ENCODE data around the gene LIPT2.

LIPT2 gene

DNA sequence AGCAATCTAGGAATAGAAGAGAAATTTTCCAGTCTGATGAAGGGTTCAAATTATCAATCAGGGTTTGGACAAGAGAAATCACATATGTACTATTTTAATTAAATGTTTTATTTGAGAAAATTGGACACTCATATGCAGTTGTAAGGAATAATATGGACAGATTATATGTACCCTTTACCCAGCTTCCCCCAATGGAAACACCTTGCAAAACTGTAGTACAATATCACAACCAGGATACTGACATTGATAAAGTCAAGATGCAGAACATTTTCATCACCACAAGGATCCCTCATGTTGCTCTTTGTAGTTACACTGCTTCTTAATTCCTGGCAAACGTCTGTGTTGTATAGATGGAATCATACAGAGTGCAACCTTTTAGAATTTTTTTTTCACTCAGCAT lies 1.4 kb upstream of the LIPT2 start:
- no peak for DNase-seq

GRCh38 chr11:74493791-74494630 lies 487 bp upstream of the LIPT2 start:
- DNase-seq = peak; percentile 97

DNA sequence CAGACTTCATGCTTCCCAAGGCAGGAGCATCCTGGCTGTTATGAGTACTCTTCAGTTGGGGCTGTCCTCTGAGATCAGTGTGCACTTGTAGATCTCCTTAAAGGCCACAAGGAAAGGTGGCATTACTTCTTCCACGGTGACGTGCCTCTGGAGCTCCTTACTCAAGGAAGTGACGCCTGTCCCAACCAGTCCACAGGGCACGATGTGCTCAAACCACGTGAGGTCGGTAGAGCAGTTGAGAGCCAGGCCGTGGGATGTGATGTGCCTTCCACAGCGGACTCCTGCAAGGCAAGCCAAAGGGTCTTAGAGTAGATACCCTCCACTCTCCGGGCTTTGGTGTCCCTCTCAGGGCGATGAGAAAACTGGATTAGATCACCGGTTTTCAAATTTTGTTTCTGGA lies 1.4 kb downstream of the LIPT2 start:
- DNase-seq = no peak

GRCh38 chr11:74490941-74491340 lies 2.6 kb downstream of the LIPT2 start:
- DNase-seq = no peak

DNA sequence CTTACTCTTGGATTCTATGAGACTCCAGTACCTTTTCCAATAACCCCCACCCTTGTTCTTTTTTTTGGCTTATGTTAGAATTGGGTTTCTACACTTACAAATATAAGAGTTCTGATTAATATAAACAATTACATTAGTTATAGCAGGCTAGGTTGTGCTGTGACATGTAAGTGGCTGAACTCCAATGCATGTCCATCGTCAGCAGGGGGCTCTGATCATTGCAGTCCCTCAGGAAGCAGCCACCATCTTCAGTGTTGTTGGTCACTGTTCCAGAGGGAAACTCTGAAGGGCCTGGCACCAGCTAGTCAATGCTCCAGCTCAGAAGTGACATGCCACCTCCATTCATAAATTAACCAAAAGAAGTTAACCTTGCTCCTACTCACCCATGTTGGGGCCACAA lies 5.6 kb downstream of the LIPT2 start:
- DNase-seq = peak; percentile 8

GRCh38 chr11:74485868-74486267 lies 7.7 kb downstream of the LIPT2 start:
- DNase-seq = no peak

DNA sequence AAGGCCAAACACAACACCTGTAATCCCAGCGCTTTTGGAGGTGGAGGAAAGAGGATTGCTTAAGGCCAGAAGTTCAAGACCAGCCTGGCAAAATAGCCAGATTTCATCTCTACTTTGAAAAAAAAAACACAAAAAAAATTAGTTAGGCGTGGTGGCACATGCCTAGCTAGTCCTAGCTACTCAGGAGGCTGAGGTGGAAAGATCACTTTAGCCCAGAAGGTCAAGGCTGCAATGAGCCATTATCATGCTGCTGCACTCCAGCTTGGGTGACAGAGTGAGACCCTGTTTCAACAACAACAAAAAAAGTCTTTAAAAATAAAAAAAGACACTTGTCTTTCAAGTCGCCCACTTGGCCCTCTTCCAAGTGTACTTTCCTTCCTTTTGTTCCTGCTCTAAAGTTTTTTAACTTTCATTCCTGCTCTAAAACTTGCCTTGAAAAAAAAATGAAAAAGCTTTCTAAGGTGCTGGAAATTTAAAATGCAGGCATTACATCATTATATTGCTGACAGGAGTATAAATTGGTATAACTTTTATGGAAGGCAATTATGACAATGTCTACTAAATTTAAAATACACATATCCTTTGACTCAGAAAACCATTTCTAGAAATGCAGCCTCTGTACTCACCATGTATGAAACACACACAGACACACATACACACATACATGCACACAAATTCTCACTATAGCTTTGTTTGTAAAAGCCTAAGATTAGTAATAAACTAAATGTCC lies 12.7 kb downstream of the LIPT2 start:
- no peak for DNase-seq

GRCh38 chr11:74479732-74480123 lies 13.8 kb downstream of the LIPT2 start:
- no peak for DNase-seq

GRCh38 chr11:74478877-74479731 lies 14.4 kb downstream of the LIPT2 start:
- no peak for DNase-seq

- no peak for DNase-seq
Observed at GRCh38 chr11:74476536-74476935, 17.0 kb downstream of the LIPT2 start.

DNA sequence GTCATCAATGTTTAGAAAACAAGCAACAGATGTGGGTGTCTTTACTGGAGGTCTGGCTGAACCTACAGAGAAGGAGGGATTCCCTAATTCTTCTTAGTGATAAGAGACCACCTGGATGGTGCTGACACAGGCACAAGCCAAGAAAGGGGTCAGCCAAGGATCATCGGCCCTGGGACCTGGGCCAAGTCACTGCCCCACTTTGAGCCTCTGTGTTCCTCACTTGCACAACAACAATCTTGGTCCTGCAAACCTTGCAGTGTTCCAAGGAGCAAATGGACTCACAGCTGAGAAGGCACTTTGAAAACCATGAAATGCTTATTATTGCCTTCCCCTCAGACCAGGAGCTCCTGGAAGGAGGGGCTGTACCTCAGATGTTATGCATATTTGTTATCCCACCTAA lies 19.2 kb downstream of the LIPT2 start:
- no peak for DNase-seq

GRCh38 chr11:74473382-74474173 lies 19.9 kb downstream of the LIPT2 start:
- no peak for DNase-seq

DNA sequence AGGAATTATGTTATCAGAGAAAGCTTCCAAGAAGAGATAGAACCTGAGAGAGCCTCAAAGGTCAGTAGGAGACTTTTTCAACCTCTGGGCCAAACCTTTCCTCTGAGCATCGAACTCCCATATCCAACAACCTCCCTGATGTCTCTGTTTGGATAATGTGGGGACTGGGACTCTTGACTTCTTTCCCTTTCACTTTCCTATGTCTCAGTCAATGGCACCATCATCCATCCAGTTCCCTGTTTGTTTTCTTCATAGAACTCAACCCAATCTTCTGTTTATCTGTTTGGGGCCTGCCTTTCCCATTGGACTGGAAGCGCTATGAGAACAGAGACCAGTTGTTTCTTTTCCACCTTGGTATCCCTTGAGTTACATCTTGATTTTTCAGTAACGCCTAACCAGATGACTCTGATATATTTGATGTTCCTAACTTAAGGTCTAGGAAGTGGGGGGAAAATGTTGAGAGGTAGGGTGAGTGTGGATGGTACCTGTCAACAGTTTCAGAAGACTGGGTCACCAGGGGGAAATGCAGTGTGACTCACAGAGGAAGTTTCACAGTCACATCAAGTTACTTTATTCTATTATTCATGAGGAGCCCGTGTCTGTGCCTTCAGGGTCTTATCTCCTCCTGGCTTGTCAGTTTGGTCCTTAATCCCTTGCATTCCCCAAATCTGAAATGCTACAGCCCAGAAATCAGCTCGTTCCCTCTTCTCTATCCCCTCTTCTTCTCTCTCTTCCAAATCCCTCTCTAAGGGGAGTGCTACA lies 21.7 kb downstream of the LIPT2 start:
- DNase-seq = no peak

GRCh38 chr11:74471037-74471436 lies 22.5 kb downstream of the LIPT2 start:
- DNase-seq = no peak

- peak; percentile 93 for DNase-seq
Observed at GRCh38 chr11:74470526-74470925, 23.0 kb downstream of the LIPT2 start.

DNA sequence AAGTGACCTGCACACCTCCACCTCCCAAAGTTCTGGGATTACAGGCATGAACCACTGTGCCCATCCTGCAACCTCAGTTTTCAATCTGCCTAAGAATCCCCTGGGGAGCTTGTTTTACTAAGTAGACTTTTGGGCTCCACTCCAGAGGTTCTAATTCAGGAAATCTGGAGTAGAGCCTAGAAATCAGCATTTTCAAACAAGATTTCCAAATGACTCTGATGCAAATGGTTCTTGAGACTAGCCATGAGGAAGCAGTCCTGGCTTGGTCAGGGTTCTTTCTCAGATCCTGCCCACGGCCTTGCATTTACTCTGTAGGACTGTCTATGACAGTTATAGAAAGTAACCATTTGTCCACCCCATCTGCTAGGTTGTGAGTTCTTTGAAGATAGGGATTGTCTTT lies 24.6 kb downstream of the LIPT2 start:
- DNase-seq = peak; percentile 24

DNA sequence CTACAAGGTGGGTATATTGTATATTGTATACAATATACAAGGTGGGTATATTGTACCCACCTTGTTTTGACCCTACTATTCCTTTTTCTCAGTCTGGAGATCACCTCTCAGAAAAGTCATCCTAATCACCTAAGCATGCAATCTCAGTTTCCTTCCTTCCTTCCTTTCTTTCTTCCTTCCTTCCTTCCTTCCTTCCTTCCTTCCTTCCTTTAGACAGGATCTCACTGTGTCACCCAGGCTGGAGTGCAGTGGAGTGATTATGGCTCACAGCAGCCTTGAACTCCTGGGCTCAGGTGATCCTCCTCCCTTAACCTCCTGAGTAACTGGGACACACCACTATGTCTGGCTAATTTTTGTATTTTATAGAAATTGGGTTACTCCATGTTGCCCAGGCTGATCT lies 25.0 kb downstream of the LIPT2 start:
- no peak for DNase-seq

DNA sequence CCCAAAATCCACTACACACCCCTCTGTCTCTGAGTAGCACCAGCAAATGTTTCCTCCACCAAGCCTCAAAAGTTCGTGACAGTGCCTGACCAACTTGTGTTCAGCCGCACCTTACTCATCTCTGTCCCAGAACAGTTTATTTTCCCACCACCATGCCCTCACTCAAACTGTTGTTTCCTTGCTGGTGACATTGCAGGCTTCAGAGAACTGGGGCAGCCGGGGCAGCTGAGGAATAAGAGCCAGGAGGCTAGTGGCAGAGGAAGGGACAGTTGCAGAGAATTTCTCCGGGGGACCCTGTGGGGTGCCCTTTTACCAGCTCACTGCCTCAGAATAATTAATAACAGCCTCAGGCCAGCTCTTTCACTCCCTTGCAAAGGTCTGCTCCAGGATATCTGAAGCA lies 25.5 kb downstream of the LIPT2 start:
- peak; percentile 30 for DNase-seq

- DNase-seq = no peak
Observed at GRCh38 chr11:74466916-74467885, 26.3 kb downstream of the LIPT2 start, which contains the start of gene KCNE3. Gene KCNE3, minus strand, starts transcription at chr11:74467549. Its CDS starts 9,986 bp downstream, at chr11:74457563.

DNA sequence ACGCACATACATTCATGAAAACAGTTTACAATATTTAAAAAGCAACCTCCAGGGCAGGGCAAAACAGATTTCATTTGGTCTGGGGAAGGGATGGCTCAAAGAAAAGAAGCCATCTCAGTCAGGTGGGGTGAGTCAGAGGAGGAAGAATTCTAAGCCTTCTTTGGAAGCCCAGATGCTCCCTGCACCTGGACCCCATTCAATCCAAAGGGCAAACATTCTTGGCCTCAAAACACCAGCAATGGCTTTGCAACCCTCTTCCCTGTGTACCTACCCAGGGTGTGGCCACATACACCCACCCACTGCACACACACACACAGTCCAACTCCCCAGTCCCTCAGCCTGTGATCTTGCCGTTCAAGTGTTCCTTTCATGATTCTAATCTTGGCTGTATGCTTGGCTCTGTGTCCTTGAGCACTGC lies 28.2 kb downstream of the LIPT2 start:
- DNase-seq = peak; percentile 71
